Right atrium auricular region (tissue), 2 donors: ENCODE data around the gene EHD1. TPM values are rescaled to one million over a fixed set of nuclear protein-coding genes. Genes with fewer than 3 reads are reported as not detected.

Source experiments
- DNase-seq: peaks from one replicate; pipeline ENCODE4 v3.0.0-alpha.2; 2019; ENCODE audit warnings: low spot score
- H3K27ac ChIP-seq, 2 donors: fragments of 200-600 bp; sonication (generic); 1 replicate in 1 of 2; 2 replicates in 1 of 2; pipeline ENCODE4 v1.5.1; 2016 to 2019
- H3K27me3 ChIP-seq, 2 donors: fragments of 200-600 bp; sonication (generic); one replicate each; pipeline versions ENCODE4 v1.5.1 to v1.6.0; 2017 to 2019
- H3K36me3 ChIP-seq: fragments of 200-600 bp; sonication (generic); one replicate; pipeline ENCODE4 v1.5.1; 2016
- H3K4me1 ChIP-seq, 2 donors: fragments of 200-600 bp; sonication (generic); one replicate each; pipeline versions ENCODE4 v1.5.1 to v1.6.0; 2017 to 2019
- H3K4me3 ChIP-seq, 2 donors: fragments of 200-600 bp; sonication (generic); 1 replicate in 1 of 2; 2 replicates in 1 of 2; pipeline ENCODE4 v1.5.1; 2017 to 2019; ENCODE audit warnings: mild to moderate bottlenecking in 1 of 2, moderate library complexity in 1 of 2
- H3K9me3 ChIP-seq, 2 donors: fragments of 200-600 bp; sonication (generic); one replicate each; pipeline ENCODE4 v1.5.1; 2019
- total RNA-seq, 2 donors: library from RNA; depleted of rRNA; stranded (reverse); fragments of >200 nt; gene quantifications; one replicate each; pipeline ENCODE4 v1.1.0, GENCODE V29; 2016
- TF ChIP-seq, protein P1 (sequence below), 2 donors: fragments of 200-600 bp; sonication (generic); IDR thresholded peaks; one replicate each; pipeline ENCODE4 v1.5.1; 2019; ENCODE audit warnings: antibody characterized with exemption in 2 of 2

The EHD1 gene
- total RNA-seq, 2 donors from 2014 or later, result 29.5 to 34.1 TPM

DNA sequence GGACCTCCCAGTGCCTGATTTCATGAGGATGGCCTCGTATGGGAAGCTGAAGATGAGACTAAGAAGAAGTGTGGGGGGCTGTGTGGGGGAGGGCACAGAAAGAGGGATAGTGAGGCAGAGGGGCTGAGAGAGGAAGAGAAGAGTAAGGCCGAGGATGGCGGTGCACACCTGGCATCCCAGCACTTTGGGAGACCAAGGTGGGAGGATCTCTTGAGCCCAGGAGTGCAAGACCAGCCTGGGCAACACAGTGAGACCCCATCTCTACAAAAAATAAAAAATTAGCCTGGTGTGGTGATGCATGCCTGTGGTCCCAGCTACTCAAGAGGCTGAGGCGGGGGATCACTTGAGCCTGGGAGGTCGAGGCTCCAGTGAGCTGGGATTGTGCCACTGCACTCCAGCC, 13.5 kb upstream of the EHD1 start:
- peaks cover 0 to 45% of the 10 kb centered on the region in 2 donors for H3K4me1 ChIP-seq

GRCh38 chr11:64891215-64891848, 12.9 kb upstream of the EHD1 start:
- TF ChIP-seq, protein P1, sequence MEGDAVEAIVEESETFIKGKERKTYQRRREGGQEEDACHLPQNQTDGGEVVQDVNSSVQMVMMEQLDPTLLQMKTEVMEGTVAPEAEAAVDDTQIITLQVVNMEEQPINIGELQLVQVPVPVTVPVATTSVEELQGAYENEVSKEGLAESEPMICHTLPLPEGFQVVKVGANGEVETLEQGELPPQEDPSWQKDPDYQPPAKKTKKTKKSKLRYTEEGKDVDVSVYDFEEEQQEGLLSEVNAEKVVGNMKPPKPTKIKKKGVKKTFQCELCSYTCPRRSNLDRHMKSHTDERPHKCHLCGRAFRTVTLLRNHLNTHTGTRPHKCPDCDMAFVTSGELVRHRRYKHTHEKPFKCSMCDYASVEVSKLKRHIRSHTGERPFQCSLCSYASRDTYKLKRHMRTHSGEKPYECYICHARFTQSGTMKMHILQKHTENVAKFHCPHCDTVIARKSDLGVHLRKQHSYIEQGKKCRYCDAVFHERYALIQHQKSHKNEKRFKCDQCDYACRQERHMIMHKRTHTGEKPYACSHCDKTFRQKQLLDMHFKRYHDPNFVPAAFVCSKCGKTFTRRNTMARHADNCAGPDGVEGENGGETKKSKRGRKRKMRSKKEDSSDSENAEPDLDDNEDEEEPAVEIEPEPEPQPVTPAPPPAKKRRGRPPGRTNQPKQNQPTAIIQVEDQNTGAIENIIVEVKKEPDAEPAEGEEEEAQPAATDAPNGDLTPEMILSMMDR (IDR thresholded peaks at IDR 0.05), result no peak
- H3K4me1 ChIP-seq, result peaks cover 0 to 45% of the 10 kb centered on the region in 2 donors
- no peak overlapping the region for H3K27ac ChIP-seq

More for the DNA sequence above, 13.5 kb upstream of the EHD1 start:
- no peak for DNase-seq
- H3K9me3 ChIP-seq, result no peaks in the 10 kb centered on the region
- H3K36me3 ChIP-seq, result peaks cover 5% of the 10 kb centered on the region
- no peak overlapping the region for H3K27ac ChIP-seq
- TF ChIP-seq, protein P1 (IDR thresholded peaks at IDR 0.05), result no peak
- H3K4me3 ChIP-seq, result no peak overlapping the region
- no peaks in the 10 kb centered on the region for H3K27me3 ChIP-seq

GRCh38 chr11:64890522-64890939, 12.1 kb upstream of the EHD1 start:
- peaks cover 0 to 45% of the 10 kb centered on the region in 2 donors for H3K4me1 ChIP-seq
- no peaks in the 10 kb centered on the region for H3K27me3 ChIP-seq
- H3K9me3 ChIP-seq, result no peaks in the 10 kb centered on the region
- DNase-seq, result no peak
- TF ChIP-seq, protein P1 (IDR thresholded peaks at IDR 0.05), result no peak
- peaks cover 5% of the 10 kb centered on the region for H3K36me3 ChIP-seq
- H3K27ac ChIP-seq, result no peak overlapping the region
- no peak overlapping the region for H3K4me3 ChIP-seq

More at GRCh38 chr11:64891215-64891848, 12.9 kb upstream of the EHD1 start:
- no peak overlapping the region for H3K4me3 ChIP-seq
- H3K9me3 ChIP-seq, result no peaks in the 10 kb centered on the region
- peaks cover 5% of the 10 kb centered on the region for H3K36me3 ChIP-seq
- no peaks in the 10 kb centered on the region for H3K27me3 ChIP-seq
- no peak for DNase-seq

GRCh38 chr11:64888729-64889511, 10.5 kb upstream of the EHD1 start:
- Histone ChIP-seq H3K9me3 (no peaks in the 10 kb centered on the region), H3K36me3 (no peaks in the 10 kb centered on the region), H3K27ac (no peak overlapping the region), H3K4me1 (peaks cover 0 to 38% of the 10 kb centered on the region in 2 donors), H3K27me3 (no peaks in the 10 kb centered on the region), H3K4me3 (no peak overlapping the region)
- no peak for DNase-seq
- TF ChIP-seq, protein P1 (IDR thresholded peaks at IDR 0.05), result no peak

GRCh38 chr11:64888406-64888728, 9.9 kb upstream of the EHD1 start:
- Histone ChIP-seq H3K27me3 (no peaks in the 10 kb centered on the region), H3K4me1 (peaks cover 0 to 32% of the 10 kb centered on the region in 2 donors), H3K27ac (peak overlapping the region in 1 of 2 donors; percentile 55), H3K36me3 (no peaks in the 10 kb centered on the region), H3K9me3 (no peaks in the 10 kb centered on the region), H3K4me3 (peak overlapping the region; percentile 3 to 35)
- no peak for DNase-seq
- TF ChIP-seq, protein P1 (IDR thresholded peaks at IDR 0.05), result no peak
